PC-9 (cell line): ENCODE results near the gene CAMKV.

Experiments
- CTCF ChIP-seq: fragments of 200-600 bp; sonication (generic); conservative IDR thresholded peaks from 2 replicates; pipeline ENCODE4 v1.6.1; 2017; ENCODE audit warnings: mixed run types, antibody characterized with exemption, mild to moderate bottlenecking, moderate library complexity
- EZH2 ChIP-seq: fragments of 200-600 bp; sonication (generic); IDR thresholded peaks from 2 replicates; pipeline ENCODE4 v1.8.0; 2017; ENCODE audit warnings: antibody characterized with exemption, low read depth

GRCh38 chr3:49908373-49909199, 38.9 kb upstream of the CAMKV start:
- TF ChIP-seq CTCF (no peak), EZH2 (no peak)
